Nephron progenitor cell (in vitro differentiated cells): ENCODE results near the gene GOLGA2.
"Not testable (repeated sequence)": the region's sequence is repeated elsewhere in the genome, so short reads cannot be mapped to it uniquely, and the experiment has no call there.

Source experiments
- DNase-seq: peaks from one replicate; pipeline ENCODE4 v3.0.0; 2021
- H3K27ac Mint-ChIP-seq: 2 replicates; pipeline ENCODE4 v1.8.0; 2021; ENCODE audit warnings: mild to moderate bottlenecking, moderate library complexity, mixed read lengths
- H3K27me3 Mint-ChIP-seq: 2 replicates; pipeline ENCODE4 v1.8.0; 2021; ENCODE audit warnings: mild to moderate bottlenecking, low read depth, mixed read lengths; ENCODE audit not compliant: poor library complexity
- H3K36me3 Mint-ChIP-seq: 2 replicates; pipeline ENCODE4 v1.8.0; 2021; ENCODE audit warnings: low read depth, mixed read lengths
- H3K4me1 Mint-ChIP-seq: 2 replicates; pipeline ENCODE4 v1.8.0; 2021; ENCODE audit warnings: mixed read lengths
- H3K4me3 Mint-ChIP-seq: 2 replicates; pipeline ENCODE4 v1.8.0; 2021; ENCODE audit warnings: mild to moderate bottlenecking, moderate library complexity, mixed read lengths
- H3K9me3 Mint-ChIP-seq: 2 replicates; pipeline ENCODE4 v1.8.0; 2021; ENCODE audit warnings: mild to moderate bottlenecking, moderate library complexity, mixed read lengths
- TF ChIP-seq, protein P1 (sequence below): fragments of 200-600 bp; sonication (generic); IDR thresholded peaks from 2 replicates; pipeline ENCODE4 v1.5.0; 2021; ENCODE audit warnings: antibody characterized with exemption

The GOLGA2 gene

DNA sequence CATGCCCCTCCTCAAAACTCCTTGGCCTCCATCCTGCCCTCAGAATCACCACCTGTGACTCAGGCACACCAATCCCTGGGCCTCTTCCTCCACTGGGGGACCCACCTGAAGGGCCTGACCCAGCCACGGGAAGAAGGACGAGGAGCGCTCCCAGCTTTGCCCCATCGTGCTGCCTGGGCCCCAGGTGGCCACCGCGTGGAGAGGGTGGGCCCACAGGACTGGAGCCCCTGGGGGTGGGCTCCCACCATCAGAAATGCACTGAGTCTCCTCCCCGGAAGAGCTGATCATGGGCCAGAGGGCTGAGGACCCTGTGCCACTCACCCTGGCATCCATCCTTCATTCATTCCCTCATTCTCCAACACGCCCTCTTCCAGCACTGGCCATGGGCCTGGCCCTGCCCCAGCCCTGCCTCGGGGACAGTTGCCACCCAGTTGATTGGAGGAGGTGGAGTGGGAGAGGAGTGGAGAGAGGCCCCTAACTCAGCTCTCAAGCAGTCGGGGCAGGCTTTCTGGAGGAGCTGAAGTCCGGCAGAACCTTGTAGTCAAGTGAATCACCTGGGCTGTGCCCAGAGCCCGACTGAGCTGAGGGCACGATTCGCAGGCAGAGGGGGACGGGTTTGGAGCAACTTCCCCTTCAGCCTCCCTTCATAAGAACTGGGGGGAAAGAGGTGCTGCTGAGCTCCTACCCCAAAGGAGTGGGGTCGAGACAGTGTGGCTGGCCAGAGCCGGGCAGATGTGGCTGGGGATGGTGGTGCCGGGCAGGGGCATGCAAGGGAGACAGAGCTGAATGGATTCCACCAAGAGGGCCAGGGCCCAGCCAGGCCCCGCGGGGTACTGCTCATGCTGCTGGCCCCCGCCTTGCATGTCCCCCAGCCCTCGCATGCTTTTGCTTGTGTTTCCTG lies 43.0 kb downstream of the GOLGA2 start:
- DNase-seq: no peak
- Mint-ChIP-seq H3K27ac (no peak overlapping the region), H3K36me3 (peaks cover 31% of the 10 kb centered on the region), H3K27me3 (peaks cover 13% of the 10 kb centered on the region), H3K4me3 (no peak overlapping the region), H3K9me3 (no peaks in the 10 kb centered on the region), H3K4me1 (peaks cover 6% of the 10 kb centered on the region)
- TF ChIP-seq, protein P1, sequence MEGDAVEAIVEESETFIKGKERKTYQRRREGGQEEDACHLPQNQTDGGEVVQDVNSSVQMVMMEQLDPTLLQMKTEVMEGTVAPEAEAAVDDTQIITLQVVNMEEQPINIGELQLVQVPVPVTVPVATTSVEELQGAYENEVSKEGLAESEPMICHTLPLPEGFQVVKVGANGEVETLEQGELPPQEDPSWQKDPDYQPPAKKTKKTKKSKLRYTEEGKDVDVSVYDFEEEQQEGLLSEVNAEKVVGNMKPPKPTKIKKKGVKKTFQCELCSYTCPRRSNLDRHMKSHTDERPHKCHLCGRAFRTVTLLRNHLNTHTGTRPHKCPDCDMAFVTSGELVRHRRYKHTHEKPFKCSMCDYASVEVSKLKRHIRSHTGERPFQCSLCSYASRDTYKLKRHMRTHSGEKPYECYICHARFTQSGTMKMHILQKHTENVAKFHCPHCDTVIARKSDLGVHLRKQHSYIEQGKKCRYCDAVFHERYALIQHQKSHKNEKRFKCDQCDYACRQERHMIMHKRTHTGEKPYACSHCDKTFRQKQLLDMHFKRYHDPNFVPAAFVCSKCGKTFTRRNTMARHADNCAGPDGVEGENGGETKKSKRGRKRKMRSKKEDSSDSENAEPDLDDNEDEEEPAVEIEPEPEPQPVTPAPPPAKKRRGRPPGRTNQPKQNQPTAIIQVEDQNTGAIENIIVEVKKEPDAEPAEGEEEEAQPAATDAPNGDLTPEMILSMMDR: no peak

DNA sequence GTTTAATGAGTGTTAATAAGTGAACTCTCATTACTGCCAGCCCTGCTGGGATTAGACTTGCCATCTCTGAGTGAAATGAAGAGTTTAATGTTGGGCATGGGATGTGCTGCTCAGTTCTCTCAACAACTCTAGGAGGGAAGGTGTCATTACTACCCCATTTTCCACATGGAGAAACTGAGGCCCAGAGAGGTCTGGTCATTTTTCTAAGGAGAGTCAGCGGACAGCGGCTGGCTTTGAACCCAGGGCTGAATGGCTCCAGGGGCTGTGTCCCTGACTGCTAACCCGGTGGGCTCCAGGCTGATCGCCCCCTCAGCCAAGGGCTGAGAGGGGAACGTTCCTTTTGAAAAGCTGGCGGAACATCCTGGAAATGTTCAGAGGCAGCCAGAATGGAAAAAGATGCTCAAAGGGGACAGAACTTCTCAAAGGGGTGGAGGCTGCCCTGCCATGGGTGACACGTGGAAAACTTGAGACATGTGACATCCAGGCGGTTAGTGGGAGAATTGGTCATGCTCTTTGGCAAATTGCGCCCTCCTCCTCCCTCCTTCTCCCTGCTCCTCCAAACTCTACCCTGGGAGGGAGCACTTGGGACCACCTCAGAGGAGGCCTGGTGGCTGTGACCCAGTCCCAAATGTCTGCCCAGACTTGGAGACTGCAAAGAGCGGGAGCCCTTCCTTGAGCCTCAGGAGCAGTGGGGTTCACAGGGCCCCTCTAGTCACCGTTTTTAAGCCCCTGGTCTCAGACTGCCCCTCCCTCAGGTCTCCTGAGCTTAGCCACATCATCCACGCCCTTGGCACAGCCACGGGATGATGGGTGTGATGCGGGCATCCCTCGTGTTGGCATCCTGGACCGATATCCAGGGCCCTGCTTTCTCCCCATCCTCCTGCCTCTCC lies 43.9 kb downstream of the GOLGA2 start:
- no peak overlapping the region for H3K27ac Mint-ChIP-seq
- peaks cover 13% of the 10 kb centered on the region for H3K27me3 Mint-ChIP-seq
- no peaks in the 10 kb centered on the region for H3K9me3 Mint-ChIP-seq
- H3K4me1 Mint-ChIP-seq: peaks cover 6% of the 10 kb centered on the region
- DNase-seq: no peak
- no peak overlapping the region for H3K4me3 Mint-ChIP-seq
- H3K36me3 Mint-ChIP-seq: peaks cover 27% of the 10 kb centered on the region
- TF ChIP-seq, protein P1: no peak

DNA sequence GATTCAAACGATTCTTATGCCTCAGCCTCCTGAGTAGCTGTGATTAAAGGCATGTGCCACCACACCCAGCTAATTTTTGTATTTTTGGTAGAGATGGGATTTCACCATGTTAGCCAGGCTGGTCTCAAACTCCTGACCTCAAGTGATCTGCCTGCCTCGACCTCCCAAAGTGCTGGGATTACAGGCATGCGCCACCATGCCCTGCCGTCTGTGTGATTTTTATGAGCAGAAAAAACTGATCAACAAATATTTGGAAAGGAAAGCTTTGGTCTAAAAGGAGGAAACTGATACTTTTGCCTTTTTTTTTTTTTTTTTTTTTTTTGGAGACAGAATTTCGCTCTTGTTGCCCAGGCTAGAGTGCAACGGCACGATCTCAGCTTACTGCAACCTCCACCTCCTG lies 44.9 kb downstream of the GOLGA2 start:
- not testable (repeated sequence) for DNase-seq, H3K27ac Mint-ChIP-seq, H3K9me3 Mint-ChIP-seq, H3K4me3 Mint-ChIP-seq, H3K4me1 Mint-ChIP-seq
- Mint-ChIP-seq H3K27me3 (peaks cover 13% of the 10 kb centered on the region), H3K36me3 (peaks cover 26% of the 10 kb centered on the region)

DNA sequence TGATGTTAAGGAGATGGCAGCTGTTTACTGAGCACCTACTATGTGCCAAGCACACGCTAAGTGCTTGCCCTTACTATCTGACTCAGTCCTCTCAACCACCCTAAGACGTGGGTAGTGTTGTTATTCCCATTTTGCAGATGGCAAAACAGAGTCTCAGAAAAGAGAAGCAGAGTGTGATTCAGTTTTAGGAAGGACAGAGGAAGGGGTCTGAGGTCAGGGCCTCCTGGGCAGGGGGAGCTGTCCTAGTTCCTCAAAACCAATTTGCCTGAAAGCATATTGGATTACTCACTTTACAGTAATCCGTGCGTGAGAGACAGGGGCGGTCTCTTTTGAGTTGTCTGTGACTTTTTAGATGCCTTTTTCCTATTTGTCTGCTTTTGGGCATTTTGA lies 49.4 kb downstream of the GOLGA2 start:
- Mint-ChIP-seq H3K4me1 (no peaks in the 10 kb centered on the region), H3K4me3 (no peak overlapping the region), H3K36me3 (peaks cover 37% of the 10 kb centered on the region), H3K9me3 (no peaks in the 10 kb centered on the region), H3K27ac (no peak overlapping the region), H3K27me3 (peaks cover 4% of the 10 kb centered on the region)
- TF ChIP-seq, protein P1: no peak
- DNase-seq: no peak

DNA sequence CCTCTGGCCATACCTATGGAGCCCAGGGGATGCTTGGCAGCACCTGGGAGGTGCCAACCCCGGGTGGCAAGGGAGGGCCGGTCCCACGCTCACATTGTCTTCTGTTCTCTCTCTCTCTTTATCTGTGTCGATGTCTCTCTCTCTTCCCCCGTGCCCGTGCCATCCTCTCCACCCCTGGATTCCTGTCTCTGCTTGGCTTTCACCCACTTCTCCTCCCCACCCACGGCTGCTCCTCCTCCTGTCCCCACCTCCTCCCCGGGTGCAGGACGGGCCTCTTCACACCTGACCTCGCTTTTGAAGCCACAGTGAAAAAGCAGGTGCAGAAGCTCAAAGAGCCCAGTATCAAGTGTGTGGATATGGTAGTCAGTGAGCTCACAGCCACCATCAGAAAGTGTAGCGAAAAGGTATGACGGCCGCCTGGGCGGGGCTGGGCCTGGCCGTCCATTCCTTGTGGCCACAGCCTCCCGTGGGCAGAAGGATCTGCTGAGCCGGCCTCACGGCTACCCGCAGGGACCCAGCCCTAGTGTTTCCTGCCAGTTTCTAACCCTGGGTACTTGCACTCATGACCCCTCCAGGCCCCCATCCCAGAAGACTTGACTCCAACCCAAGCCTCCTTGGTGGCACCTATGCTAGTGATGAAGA lies 49.9 kb downstream of the GOLGA2 start:
- Mint-ChIP-seq H3K4me1 (no peaks in the 10 kb centered on the region), H3K36me3 (peaks cover 40% of the 10 kb centered on the region), H3K4me3 (no peak overlapping the region), H3K27ac (no peak overlapping the region), H3K27me3 (peaks cover 4% of the 10 kb centered on the region), H3K9me3 (no peaks in the 10 kb centered on the region)
- no peak for DNase-seq
- TF ChIP-seq, protein P1: no peak

DNA sequence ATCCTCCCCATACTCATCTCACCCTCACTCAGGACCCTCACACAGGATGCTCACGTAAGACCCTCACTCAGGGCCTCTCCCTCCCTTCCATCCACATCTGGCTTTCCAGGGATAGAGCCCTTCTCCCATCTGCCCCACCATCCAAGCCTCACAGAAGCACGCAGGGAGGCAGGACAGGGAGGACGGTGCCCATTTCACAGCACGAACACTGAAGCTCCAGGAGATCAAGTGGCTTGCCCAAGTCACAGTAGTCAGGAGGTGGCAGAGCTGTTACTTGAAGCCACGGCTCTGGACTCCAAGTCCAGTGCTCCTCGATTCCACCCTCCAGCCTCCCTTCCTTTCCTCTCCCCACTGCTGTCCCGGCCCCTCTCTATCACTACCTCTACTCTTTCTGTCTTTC lies 50.9 kb downstream of the GOLGA2 start:
- Mint-ChIP-seq H3K27ac (no peak overlapping the region), H3K9me3 (no peaks in the 10 kb centered on the region), H3K27me3 (peaks cover 4% of the 10 kb centered on the region), H3K4me1 (no peaks in the 10 kb centered on the region), H3K36me3 (peaks cover 44% of the 10 kb centered on the region), H3K4me3 (no peak overlapping the region)
- no peak for DNase-seq
- TF ChIP-seq, protein P1: no peak
